Brain microvascular endothelial cell (primary cell): ENCODE results near the gene KLLN.
A peak's percentile ranks its signal among the peaks of the same experiment; 100 is the strongest.
"Not testable (repeated sequence)": the region's sequence is repeated elsewhere in the genome, so short reads cannot be mapped to it uniquely, and the experiment has no call there.

Source experiments
- DNase-seq: peaks from one replicate; pipeline ENCODE4 v3.0.0-alpha.2; 2020
- H3K27ac ChIP-seq: fragments of 250-450 bp; sonication (Bioruptor Pico); 2 replicates; pipeline ENCODE4 v1.5.1; 2020; ENCODE audit warnings: mild to moderate bottlenecking, moderate library complexity
- H3K27me3 ChIP-seq: fragments of 250-450 bp; sonication (Bioruptor Pico); replicated peaks from 2 replicates; pipeline ENCODE4 v1.5.1; 2020; ENCODE audit warnings: mild to moderate bottlenecking
- H3K36me3 ChIP-seq: fragments of 250-450 bp; sonication (Bioruptor Pico); replicated peaks from 2 replicates; pipeline ENCODE4 v1.5.1; 2020; ENCODE audit warnings: mild to moderate bottlenecking
- H3K4me3 ChIP-seq: 2 replicates; pipeline ENCODE4 v1.5.1; 2011; ENCODE audit warnings: low read depth, mild to moderate bottlenecking, control low read depth, low read length, moderate library complexity
- CTCF ChIP-seq: IDR thresholded peaks from 2 replicates; pipeline ENCODE4 v1.5.1; 2011; ENCODE audit warnings: low read depth, mild to moderate bottlenecking, moderate library complexity, low read length, control low read depth, inconsistent platforms; ENCODE audit errors: missing control alignments
- in situ Hi-C: cut with HindIII; loops from 2 replicates; pipeline ENCODE4 v1.10.0; 2017; ENCODE audit warnings: low sequenced_read_pairs, low pct_ligation_motif_present

Gene KLLN

GRCh38 chr10:87867453-87867852 is 4.1 kb upstream of the KLLN start:
- Histone ChIP-seq H3K27ac (peak overlapping the region; percentile 0), H3K36me3 (peaks cover 2% of the 10 kb centered on the region), H3K27me3 (no peaks in the 10 kb centered on the region), H3K4me3 (peak overlapping the region; percentile 71)
- TF ChIP-seq CTCF, result no peak
- in situ Hi-C loops, result loop anchor here (25.0 kb wide), 2 partner anchors 520 to 695 kb away; no protein-coding TSS in a partner anchor
- no peak for DNase-seq

- H3K27me3 ChIP-seq, result no peaks in the 10 kb centered on the region
- H3K27ac ChIP-seq, result peak overlapping the region; percentile 10
- H3K36me3 ChIP-seq, result peaks cover 2% of the 10 kb centered on the region
- no peak for DNase-seq
- in situ Hi-C loops, result loop anchor here (25.0 kb wide), 2 partner anchors 521 to 696 kb away; no protein-coding TSS in a partner anchor
- TF ChIP-seq CTCF, result no peak
- peak overlapping the region; percentile 71 for H3K4me3 ChIP-seq
Measured at GRCh38 chr10:87866412-87866974, 3.2 kb upstream of the KLLN start.

GRCh38 chr10:87865241-87865881 is 2.0 kb upstream of the KLLN start:
- in situ Hi-C loops, result loop anchor here (25.0 kb wide), 2 partner anchors 522 to 697 kb away; no protein-coding TSS in a partner anchor
- peak overlapping the region; percentile 57 for H3K27ac ChIP-seq
- peaks cover 2% of the 10 kb centered on the region for H3K36me3 ChIP-seq
- H3K27me3 ChIP-seq, result no peaks in the 10 kb centered on the region
- H3K4me3 ChIP-seq, result peak overlapping the region; percentile 71
- no peak for TF ChIP-seq CTCF
- no peak for DNase-seq

GRCh38 chr10:87864496-87865059 is 1.2 kb upstream of the KLLN start:
- Histone ChIP-seq H3K27me3 (no peaks in the 10 kb centered on the region), H3K36me3 (peaks cover 2% of the 10 kb centered on the region), H3K4me3 (peak overlapping the region; percentile 71), H3K27ac (peak overlapping the region; percentile 57)
- TF ChIP-seq CTCF, result no peak
- in situ Hi-C loops, result loop anchor here (25.0 kb wide), 2 partner anchors 523 to 698 kb away; no protein-coding TSS in a partner anchor
- DNase-seq, result no peak

GRCh38 chr10:87863951-87864495 is 690 bp upstream of the KLLN start:
- not testable (repeated sequence) for DNase-seq, H3K36me3 ChIP-seq, H3K27me3 ChIP-seq
- in situ Hi-C loops, result loop anchor here (25.0 kb wide), 2 partner anchors 523 to 698 kb away; no protein-coding TSS in a partner anchor
- Histone ChIP-seq H3K4me3 (peak overlapping the region; percentile 89), H3K27ac (peak overlapping the region; percentile 95)

- Histone ChIP-seq H3K27ac (peak overlapping the region; percentile 95), H3K4me3 (peak overlapping the region; percentile 89), H3K36me3 (peaks cover 2% of the 10 kb centered on the region), H3K27me3 (no peaks in the 10 kb centered on the region)
- in situ Hi-C loops, result loop anchor here (25.0 kb wide), 2 partner anchors 525 to 700 kb away; no protein-coding TSS in a partner anchor
- no peak for DNase-seq
- no peak for TF ChIP-seq CTCF
Measured at GRCh38 chr10:87862679-87863052, 667 bp downstream of the KLLN start.
